Gastrocnemius medialis (tissue), 4 donors: ENCODE data around the gene PCSK5.

Experiments
- POLR2A ChIP-seq, 2 donors: fragments of 450-650 bp; IDR thresholded peaks; one replicate each; pipeline ENCODE4 v1.6.1; 2017; ENCODE audit warnings: antibody characterized with exemption in 2 of 2, mild to moderate bottlenecking in 2 of 2, moderate library complexity in 2 of 2
- TF ChIP-seq, protein P1 (sequence below), 5 experiments: fragments of 450-650 bp in 3 of 5; fragments of 200-600 bp in 2 of 5; sonication (generic) in 2 of 5; IDR thresholded peaks in 4 of 5; conservative IDR thresholded peaks in 1 of 5; 1 replicate in 4 of 5; 2 replicates in 1 of 5; pipeline ENCODE4 v1.5.1; 2016 to 2019; ENCODE audit warnings: antibody characterized with exemption in 5 of 5, mild to moderate bottlenecking in 3 of 5, moderate library complexity in 3 of 5

DNA sequence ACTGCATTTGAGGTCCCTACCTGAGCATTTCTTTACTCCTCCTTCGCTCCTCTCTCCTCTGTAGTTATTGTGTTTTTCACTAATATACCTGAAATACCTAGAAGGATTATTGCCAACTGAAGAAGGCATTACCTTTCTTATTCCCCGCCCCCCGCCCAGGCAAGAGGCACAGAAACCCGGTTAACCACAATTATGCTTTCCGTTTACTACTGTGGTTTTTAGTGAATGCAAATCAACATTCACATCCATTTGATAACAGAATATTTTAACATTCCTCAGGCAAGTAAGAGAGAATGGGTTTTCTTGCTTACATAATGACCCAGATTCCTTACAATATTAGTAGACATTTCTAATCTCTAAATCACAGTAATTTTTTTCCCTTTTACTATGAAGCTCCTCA is 136.9 kb downstream of the PCSK5 start:
- TF ChIP-seq, protein P1, sequence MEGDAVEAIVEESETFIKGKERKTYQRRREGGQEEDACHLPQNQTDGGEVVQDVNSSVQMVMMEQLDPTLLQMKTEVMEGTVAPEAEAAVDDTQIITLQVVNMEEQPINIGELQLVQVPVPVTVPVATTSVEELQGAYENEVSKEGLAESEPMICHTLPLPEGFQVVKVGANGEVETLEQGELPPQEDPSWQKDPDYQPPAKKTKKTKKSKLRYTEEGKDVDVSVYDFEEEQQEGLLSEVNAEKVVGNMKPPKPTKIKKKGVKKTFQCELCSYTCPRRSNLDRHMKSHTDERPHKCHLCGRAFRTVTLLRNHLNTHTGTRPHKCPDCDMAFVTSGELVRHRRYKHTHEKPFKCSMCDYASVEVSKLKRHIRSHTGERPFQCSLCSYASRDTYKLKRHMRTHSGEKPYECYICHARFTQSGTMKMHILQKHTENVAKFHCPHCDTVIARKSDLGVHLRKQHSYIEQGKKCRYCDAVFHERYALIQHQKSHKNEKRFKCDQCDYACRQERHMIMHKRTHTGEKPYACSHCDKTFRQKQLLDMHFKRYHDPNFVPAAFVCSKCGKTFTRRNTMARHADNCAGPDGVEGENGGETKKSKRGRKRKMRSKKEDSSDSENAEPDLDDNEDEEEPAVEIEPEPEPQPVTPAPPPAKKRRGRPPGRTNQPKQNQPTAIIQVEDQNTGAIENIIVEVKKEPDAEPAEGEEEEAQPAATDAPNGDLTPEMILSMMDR (IDR thresholded peaks at IDR 0.05 in 4 of 5, conservative IDR thresholded peaks at IDR 0.05 in 1 of 5): no peak
- TF ChIP-seq POLR2A (IDR thresholded peaks at IDR 0.05): no peak
